Measurements from ENCODE around the gene MTA3.

DNA sequence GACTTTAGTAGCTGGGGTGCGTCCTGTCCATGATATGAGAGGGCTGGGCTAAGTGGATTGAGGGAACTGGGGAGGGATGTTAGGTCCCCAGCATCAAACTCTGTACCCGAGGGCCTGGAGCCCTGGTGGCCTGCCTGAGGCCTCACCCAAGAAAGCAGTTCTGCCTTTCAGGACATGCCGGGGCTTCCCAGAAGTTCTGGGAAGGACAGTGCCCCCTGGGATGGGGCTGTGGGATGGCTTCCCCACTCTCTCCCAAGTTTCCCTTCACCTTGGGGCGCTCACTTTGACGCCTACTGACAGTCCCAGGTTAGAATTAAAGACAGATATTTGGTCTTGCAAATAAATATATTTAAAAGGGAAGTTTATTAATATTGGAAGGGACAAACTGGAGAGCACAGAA, 193.7 kb downstream of the MTA3 start:
- TF ChIP-seq CTCF (IDR thresholded peaks at IDR 0.05) (no peak), POLR2A (IDR thresholded peaks at IDR 0.05) (no peak)
